Measurements from ENCODE around the gene AK8.

DNA sequence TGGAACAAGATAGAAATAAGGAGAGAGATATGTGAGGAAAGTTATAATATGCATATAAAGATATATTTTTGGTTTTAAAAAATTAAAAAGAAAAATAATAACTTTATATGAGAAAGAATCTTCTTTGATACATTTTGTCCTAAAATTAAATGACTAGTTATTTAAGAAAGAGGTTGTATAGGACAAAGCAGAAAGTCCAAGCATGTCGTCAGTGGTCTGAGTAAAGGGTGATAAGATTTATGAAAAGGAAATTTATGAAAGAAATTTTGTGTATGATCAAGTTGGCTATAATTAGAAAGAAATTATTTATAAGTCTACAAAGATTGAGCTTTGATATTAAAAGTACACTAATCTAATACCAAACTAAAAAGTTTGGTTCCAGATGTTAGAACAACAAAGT, 175.8 kb downstream of the AK8 start:
- TF ChIP-seq, protein P1, sequence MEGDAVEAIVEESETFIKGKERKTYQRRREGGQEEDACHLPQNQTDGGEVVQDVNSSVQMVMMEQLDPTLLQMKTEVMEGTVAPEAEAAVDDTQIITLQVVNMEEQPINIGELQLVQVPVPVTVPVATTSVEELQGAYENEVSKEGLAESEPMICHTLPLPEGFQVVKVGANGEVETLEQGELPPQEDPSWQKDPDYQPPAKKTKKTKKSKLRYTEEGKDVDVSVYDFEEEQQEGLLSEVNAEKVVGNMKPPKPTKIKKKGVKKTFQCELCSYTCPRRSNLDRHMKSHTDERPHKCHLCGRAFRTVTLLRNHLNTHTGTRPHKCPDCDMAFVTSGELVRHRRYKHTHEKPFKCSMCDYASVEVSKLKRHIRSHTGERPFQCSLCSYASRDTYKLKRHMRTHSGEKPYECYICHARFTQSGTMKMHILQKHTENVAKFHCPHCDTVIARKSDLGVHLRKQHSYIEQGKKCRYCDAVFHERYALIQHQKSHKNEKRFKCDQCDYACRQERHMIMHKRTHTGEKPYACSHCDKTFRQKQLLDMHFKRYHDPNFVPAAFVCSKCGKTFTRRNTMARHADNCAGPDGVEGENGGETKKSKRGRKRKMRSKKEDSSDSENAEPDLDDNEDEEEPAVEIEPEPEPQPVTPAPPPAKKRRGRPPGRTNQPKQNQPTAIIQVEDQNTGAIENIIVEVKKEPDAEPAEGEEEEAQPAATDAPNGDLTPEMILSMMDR (IDR thresholded peaks at IDR 0.05; ENCODE audit: low read depth, low read length): no peak
- no peak for TF ChIP-seq EZH2phosphoT487 (IDR thresholded peaks at IDR 0.05; ENCODE audit: low read depth)

Measured in OCI-LY3 (cell line).